GM12878 (cell line): ENCODE data around the gene PCBD2.

Source experiments
- DPF2 ChIP-seq: fragments of 450-650 bp; IDR thresholded peaks from 2 replicates; pipeline ENCODE4 v1.6.1; 2017; ENCODE audit warnings: mild to moderate bottlenecking
- HDAC2 ChIP-seq: fragments of 200-600 bp; sonication (generic); IDR thresholded peaks from 2 replicates; pipeline ENCODE4 v1.6.1; 2017
- ZZZ3 ChIP-seq: IDR thresholded peaks from 2 replicates; pipeline ENCODE4 v1.6.1; 2011; ENCODE audit warnings: low read depth; ENCODE audit not compliant: control insufficient read depth, insufficient read length

DNA sequence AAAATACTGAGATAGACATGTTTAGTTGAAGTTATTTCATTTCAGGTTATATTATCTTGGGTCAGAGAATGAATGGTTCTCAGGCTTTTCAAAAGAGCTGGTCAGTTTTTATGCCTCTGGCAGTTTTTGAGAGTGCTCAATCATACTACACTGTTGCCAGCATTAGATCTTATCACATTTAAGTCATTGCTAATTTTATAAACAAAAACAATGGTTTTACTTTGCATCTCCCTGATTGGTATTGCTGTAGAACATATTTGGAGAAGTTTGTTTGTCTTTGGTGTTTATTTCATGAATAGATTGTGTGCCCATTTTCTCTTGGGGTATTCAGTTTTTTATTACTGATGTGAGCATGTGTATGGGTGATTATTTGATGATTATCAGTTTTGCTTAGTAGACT is 64.2 kb downstream of the PCBD2 start:
- TF ChIP-seq ZZZ3 (no peak), HDAC2 (no peak), DPF2 (no peak)
